ENCODE data around the gene IFT172.

Gene IFT172

DNA sequence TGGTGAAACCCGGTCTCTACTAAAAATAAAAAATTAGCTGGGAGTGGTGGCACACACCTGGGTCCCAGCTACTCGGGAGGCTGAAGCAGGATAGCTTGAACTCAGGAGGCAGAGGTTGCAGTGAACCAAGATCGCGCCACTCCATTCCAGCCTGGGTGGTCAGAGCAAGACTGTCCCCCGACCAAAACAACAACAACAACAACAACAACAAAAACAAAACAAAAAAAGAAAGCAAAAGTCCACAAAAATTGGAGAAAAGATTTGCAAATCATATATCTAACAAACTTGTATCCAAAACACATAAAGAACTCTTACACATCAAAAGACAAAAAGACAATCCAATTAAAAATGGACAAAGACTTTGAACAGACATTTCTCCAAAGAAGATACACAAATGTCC, 90.6 kb downstream of the IFT172 start:
- H3K4me3 ChIP-seq (replicated peaks in 1 of 2; ENCODE audit: low read depth in 2 of 2, low read length in 2 of 2): no peak overlapping the region
- DNase-seq (ENCODE audit: low read depth in 2 of 2): no peak
- no peak for TF ChIP-seq CTCF (IDR thresholded peaks at IDR 0.05; ENCODE audit: low read depth, low read length)
